ENCODE measurements around the gene SPHK2. TPM values are rescaled to one million over a fixed set of nuclear protein-coding genes. Genes with fewer than 3 reads are reported as not detected.
"Not testable (repeated sequence)": the region's sequence is repeated elsewhere in the genome, so short reads cannot be mapped to it uniquely, and the experiment has no call there.

SPHK2 gene
- total RNA-seq, 1 donor, result 10.9 TPM

- DNase-seq (ENCODE audit: low read depth), result no peak
- no peak for TF ChIP-seq CTCF (IDR thresholded peaks at IDR 0.05; ENCODE audit: insufficient read depth, low read length)
- no peak overlapping the region for H3K4me3 ChIP-seq (ENCODE audit: low read depth, low read length)
Measured at GRCh38 chr19:48631225-48631624, 11.9 kb downstream of the SPHK2 start.

DNA sequence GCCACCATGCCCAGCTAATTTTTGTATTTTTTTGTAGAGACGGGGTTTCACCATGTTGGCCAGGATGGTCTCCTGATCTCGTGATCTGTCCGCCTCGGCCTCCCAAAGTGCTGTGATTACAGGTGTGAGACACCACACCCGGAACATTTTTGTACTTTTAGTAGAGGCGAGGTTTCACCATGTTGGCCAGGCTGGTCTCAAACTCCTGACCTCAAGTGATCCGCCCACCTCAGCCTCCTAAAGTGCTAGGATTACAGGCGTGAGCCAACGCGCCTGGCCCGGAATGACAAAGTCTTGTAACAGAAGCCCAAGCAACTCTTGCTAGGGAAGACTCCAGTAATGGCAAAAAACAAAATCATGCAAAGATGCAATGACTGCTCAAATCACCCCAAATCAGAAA, 13.0 kb downstream of the SPHK2 start:
- DNase-seq (ENCODE audit: low read depth), result not testable (repeated sequence)

DNA sequence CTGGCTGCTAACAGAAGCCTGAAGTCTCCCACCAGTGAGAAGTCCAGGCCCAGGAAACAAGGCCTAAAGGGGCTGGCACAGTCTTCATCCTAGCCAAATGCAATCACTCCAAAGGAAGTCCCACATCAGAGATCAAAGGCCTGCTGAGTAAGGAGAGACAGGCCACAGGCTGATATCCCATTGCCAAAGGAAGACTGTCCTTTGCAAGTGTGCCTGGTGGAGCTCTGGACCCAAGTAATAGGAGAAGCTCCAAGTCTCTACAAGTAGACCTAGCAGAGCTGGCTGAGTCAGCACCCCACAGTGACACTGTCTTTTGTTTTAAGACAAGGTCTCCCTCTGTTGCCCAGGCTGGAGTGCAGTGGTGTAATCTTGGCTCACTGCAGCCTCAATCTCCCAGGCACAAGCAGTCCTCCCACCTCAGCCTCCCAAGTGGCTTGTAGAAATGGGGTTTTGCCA, 13.4 kb downstream of the SPHK2 start:
- no peak for TF ChIP-seq CTCF (IDR thresholded peaks at IDR 0.05; ENCODE audit: insufficient read depth, low read length)
- DNase-seq (ENCODE audit: low read depth), result peak; percentile 63
- H3K4me3 ChIP-seq (ENCODE audit: low read depth, low read length), result no peak overlapping the region

More for the DNA sequence above, 13.0 kb downstream of the SPHK2 start:
- not testable (repeated sequence) for H3K4me3 ChIP-seq (ENCODE audit: low read depth, low read length)

GRCh38 chr19:48633148-48634035, 14.1 kb downstream of the SPHK2 start:
- no peak for DNase-seq (ENCODE audit: low read depth)

DNA sequence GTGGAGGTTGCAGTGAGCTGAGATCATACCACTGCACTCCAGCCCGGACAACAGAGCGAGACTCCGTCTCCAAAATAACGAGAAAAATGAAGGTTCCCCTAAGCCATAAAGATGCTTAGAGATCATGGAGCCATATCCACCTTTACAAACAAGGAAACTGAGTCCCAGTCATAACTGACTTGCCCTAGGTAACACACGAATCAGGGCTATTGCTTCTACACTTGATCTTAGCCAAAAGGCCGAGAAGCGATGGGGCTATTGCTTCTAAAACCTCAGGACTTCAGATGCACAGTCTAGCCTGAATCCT, 14.7 kb downstream of the SPHK2 start:
- no peak for DNase-seq (ENCODE audit: low read depth)
- no peak for TF ChIP-seq CTCF (IDR thresholded peaks at IDR 0.05; ENCODE audit: insufficient read depth, low read length)
- peak overlapping the region; percentile 47 for H3K4me3 ChIP-seq (ENCODE audit: low read depth, low read length)

More at GRCh38 chr19:48633148-48634035, 14.1 kb downstream of the SPHK2 start:
- no peak overlapping the region for H3K4me3 ChIP-seq (ENCODE audit: low read depth, low read length)
- no peak for TF ChIP-seq CTCF (IDR thresholded peaks at IDR 0.05; ENCODE audit: insufficient read depth, low read length)

GRCh38 chr19:48634424-48635262, 15.3 kb downstream of the SPHK2 start:
- H3K4me3 ChIP-seq (ENCODE audit: low read depth, low read length), result peak overlapping the region; percentile 48
- DNase-seq (ENCODE audit: low read depth), result peak; percentile 95
- no peak for TF ChIP-seq CTCF (IDR thresholded peaks at IDR 0.05; ENCODE audit: insufficient read depth, low read length)

Data from fibroblast of the aortic adventitia (primary cell).